GM12874 (cell line): ENCODE results near the gene KLF6.

Experiments used
- CTCF ChIP-seq: IDR thresholded peaks from 2 replicates; pipeline ENCODE4 v1.5.1; 2011; ENCODE audit warnings: low read depth, mild to moderate bottlenecking, control low read depth, low read length, moderate library complexity; ENCODE audit not compliant: insufficient read depth

Gene KLF6

DNA sequence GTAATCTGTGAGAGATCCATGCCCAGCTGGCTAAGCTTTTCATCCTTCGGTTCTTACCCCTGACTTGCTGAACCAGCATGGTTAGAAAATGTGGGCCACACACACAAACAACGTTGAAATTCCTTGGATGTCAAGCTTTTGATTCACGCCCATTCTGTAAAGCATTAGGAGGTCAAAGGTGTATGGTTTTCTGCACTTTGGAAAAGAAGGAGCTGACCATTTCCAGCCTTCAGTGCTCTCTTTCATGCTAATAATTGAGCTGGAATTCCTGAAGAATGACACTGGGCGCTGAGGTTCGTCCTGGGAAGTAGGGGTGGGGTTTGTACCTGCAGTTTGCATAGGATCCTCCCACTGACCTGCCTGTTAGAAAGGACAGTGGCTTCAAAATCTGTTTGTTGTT is 23.1 kb downstream of the KLF6 start:
- no peak for TF ChIP-seq CTCF

DNA sequence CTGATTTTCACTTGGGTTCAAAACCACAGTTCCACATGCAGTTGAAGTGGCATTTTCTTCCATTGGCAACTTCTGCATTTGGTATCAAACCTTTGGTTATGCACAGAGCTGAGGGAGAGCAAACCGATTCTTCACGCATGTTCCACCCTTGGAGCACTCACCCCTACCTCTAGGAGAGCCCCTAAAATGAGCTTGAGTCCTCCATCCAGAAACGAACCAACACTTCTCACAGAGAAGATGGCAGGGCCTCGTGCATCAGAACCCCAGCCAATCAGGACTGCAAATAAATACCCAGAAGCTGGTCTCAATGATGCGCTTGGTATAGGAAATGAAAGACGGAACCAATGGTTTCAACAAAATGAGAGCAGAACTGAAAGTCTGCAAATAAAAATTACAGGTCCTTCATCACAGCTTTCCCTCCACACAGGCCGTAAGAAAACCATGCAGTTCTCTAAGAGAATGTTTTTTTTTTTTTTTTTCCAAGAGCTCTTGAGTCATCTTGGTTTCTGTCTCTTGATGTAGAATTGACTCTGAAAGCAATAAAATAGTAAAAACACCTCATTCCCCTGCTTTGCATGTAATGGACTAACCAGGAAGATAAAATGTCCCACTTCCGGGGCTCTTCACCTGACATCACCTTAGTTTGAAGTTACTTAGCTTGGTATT is 23.9 kb downstream of the KLF6 start:
- TF ChIP-seq CTCF: no peak

DNA sequence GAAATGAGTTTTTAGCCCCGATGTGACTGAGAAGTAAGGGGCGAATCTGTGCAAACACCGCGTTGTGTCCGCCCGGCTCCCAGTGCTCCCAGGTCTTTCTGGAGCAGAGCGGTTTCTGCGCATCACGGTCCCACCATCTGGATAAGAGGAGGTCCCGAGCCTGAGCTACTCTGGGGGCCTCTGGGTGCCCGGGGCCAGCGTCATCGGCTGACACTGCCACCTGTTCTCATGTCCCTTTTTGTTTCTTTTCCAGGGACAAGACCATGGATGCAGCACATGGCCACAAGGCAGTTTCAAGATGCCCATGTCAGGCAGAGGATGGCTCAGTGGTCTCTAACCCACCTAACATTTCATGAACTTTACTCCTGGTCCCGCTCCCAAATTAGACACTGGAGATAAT is 24.9 kb downstream of the KLF6 start:
- TF ChIP-seq CTCF: no peak

DNA sequence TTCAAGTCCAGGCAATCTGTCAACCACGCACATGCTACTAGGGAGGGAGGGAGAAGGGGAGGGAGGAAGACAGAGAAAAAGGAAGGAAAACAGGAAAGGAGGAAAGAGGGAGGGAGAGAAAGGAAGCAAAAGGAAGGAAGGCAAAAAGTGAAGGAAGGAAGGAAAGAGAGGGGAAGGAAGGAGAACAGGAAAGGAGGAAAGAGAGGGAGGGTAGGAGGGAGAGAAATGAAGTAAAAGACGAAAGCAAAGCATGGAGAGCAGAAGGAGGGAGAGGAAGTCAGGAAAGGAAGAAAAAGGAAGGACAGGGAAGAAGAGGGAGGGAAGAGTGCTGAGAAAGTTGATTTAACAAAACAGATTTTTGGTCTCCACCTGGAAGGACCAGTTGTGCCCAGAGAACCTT is 25.6 kb downstream of the KLF6 start:
- TF ChIP-seq CTCF: no peak

- TF ChIP-seq CTCF: no peak
These were observed 26.5 kb downstream of the KLF6 start for GRCh38 chr10:3758491-3758970.

DNA sequence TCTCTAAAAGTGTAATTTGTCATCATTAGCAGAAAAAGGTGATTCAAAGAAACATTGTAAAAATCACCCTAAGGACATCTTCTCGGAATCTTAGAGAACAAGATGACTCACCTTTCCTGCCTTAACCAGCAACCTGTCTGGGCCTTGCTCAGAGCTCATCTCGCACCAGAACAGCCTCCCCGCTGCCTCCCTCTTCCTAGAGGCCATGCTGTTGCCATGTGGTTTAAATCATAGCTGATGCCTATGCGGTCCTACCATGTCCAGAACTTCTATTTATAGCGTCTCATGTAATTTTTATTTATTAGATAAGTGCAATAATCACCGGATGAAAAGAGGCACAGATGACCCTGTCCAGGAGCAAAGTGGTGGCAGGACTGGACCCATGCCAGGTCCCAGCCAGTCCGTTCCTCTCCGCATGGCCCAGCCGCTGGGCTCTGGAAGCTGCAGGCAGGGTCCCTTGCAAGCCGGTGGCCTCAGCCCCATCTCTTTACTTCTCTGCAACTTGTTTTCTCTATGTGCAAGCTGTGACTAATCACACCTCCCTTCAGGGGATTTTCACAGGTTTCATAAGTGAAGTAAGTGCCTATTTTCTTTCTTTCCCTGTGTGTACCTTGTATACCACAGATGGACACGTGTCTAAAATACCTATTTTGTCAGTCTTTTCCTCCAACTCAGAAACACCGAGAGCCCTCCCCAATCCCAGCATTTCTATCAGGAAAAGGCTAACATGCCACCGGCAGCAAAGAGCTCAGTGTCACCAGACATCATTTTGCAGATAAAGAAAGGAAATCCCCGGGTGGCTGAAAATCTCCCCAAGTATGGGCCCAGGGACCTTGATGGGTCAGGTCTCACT is 27.1 kb downstream of the KLF6 start:
- no peak for TF ChIP-seq CTCF

DNA sequence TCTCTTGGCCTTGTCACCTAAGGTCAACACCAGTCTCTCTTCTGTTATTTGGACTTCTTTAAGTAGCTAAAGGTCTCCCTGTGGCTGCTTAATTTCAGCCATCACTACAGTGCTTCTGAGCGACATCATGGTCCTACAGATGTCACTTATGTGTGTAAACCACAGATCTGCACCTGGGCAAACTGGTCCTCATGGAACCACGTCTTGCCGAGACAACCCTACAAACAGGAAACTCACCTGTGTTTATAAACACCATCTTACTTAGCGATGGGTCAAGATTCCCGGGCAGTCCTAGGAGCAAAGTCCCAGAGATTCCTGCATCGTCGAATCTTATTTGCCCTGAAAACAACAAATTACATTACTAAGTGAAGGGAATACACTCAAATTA is 27.8 kb downstream of the KLF6 start:
- no peak for TF ChIP-seq CTCF
